CD4-positive, alpha-beta T cell (primary cell): ENCODE results near the gene CCDC71L. TPM values are rescaled to one million over a fixed set of nuclear protein-coding genes. Genes with fewer than 3 reads are reported as not detected.

Experiments
- ATAC-seq: fragments of 200-7000 bp; cut with Tn5 transposase; one replicate; pipeline ENCODE4 v1.10.0; 2022; ENCODE audit warnings: mild to moderate bottlenecking; ENCODE audit not compliant: poor library complexity
- CTCF ChIA-PET: fragments of 350-600 bp; sonication (Branson Sonifier 250); formaldehyde crosslinking; loops from one replicate; lab custom pipeline; 2021; ENCODE audit warnings: antibody characterized with exemption, inconsistent platforms; lab: Charles Lee
- POLR2A ChIA-PET: fragments of 350-600 bp; sonication (Branson Sonifier 250); formaldehyde crosslinking; loops from one replicate; lab custom pipeline; 2021; ENCODE audit warnings: antibody characterized with exemption, inconsistent platforms; lab: Charles Lee
- DNase-seq, 14 experiments: peaks; one replicate each; pipeline ENCODE4 v3.0.0-alpha.2; 2013 to 2020; ENCODE audit warnings: mixed read lengths in 2 of 14
- H3K27ac ChIP-seq, 2 donors: one replicate each; pipeline versions ENCODE4 v1.5.1 to v1.7.0; 2013; ENCODE audit warnings: low read length in 2 of 2, low read depth in 1 of 2, mild to moderate bottlenecking in 1 of 2
- H3K27me3 ChIP-seq, 2 experiments: 1 replicate in 1 of 2; 2 replicates in 1 of 2; pipeline versions ENCODE4 v1.6.1 to v1.7.0; 2013; ENCODE audit warnings: low read length in 2 of 2, control low read depth in 1 of 2, mild to moderate bottlenecking in 1 of 2, moderate library complexity in 1 of 2; ENCODE audit not compliant: insufficient read depth in 2 of 2, control insufficient read depth in 1 of 2
- H3K36me3 ChIP-seq: one replicate; pipeline ENCODE4 v1.6.1; 2013; ENCODE audit warnings: low read length, control low read depth; ENCODE audit not compliant: insufficient read depth
- H3K4me1 ChIP-seq: one replicate; pipeline ENCODE4 v1.6.1; 2013; ENCODE audit warnings: low read length, control low read depth; ENCODE audit not compliant: insufficient read depth
- H3K4me3 ChIP-seq: one replicate; pipeline ENCODE4 v1.5.1; 2013; ENCODE audit warnings: mild to moderate bottlenecking, low read length, moderate library complexity
- H3K9me3 ChIP-seq, 2 experiments: 1 replicate in 1 of 2; 2 replicates in 1 of 2; pipeline versions ENCODE4 v1.6.1 to v1.7.0; 2013; ENCODE audit warnings: low read length in 2 of 2, mild to moderate bottlenecking in 2 of 2, control low read depth in 1 of 2, moderate library complexity in 1 of 2; ENCODE audit not compliant: control insufficient read depth in 1 of 2, insufficient read depth in 1 of 2
- H3K27ac Mint-ChIP-seq: one replicate; pipeline ENCODE4 v1.8.0; 2020; ENCODE audit warnings: mixed read lengths
- H3K27me3 Mint-ChIP-seq: one replicate; pipeline ENCODE4 v1.8.0; 2021; ENCODE audit warnings: mixed read lengths
- H3K36me3 Mint-ChIP-seq: one replicate; pipeline ENCODE4 v1.8.0; 2021; ENCODE audit warnings: low read depth, mixed read lengths
- H3K4me1 Mint-ChIP-seq: one replicate; pipeline ENCODE4 v1.8.0; 2021; ENCODE audit warnings: low read depth, mixed read lengths
- H3K4me3 Mint-ChIP-seq: one replicate; pipeline ENCODE4 v1.8.0; 2020; ENCODE audit warnings: mild to moderate bottlenecking, mixed read lengths
- H3K9me3 Mint-ChIP-seq: one replicate; pipeline ENCODE4 v1.8.0; 2020; ENCODE audit warnings: mixed read lengths
- CTCF ChIP-seq: fragments of 200-600 bp; IDR thresholded peaks from one replicate; pipeline ENCODE4 v1.8.0; 2022; ENCODE audit warnings: antibody characterized with exemption, mild to moderate bottlenecking
- intact Hi-C, 2 experiments: fragments of 100-400 bp; cut with DNase I in 1 of 2; cut with micrococcal nuclease in 1 of 2; formaldehyde crosslinking; loops; one replicate each; pipeline versions ENCODE4 v1.15.1 to v1.9.0; 2023 to 2025; cut with DNase I, micrococcal nuclease
- total RNA-seq, 174 experiments: library from RNA in 2 of 174; stranded (reverse) in 2 of 174; gene quantifications; one replicate each; pipeline ENCODE4 v1.2.3 and lab custom pipeline; 2021 to 2026

The CCDC71L gene
- total RNA-seq, 2 experiments from 2014 or later = 9.5 to 9.8 TPM

GRCh38 chr7:106620034-106620433, 40.9 kb downstream of the CCDC71L start:
- no peaks in the 10 kb centered on the region for H3K4me1 ChIP-seq
- TF ChIP-seq CTCF = no peak
- Mint-ChIP-seq H3K9me3 (no peaks in the 10 kb centered on the region), H3K27ac (no peak overlapping the region), H3K27me3 (no peaks in the 10 kb centered on the region), H3K4me1 (no peaks in the 10 kb centered on the region), H3K36me3 (no peaks in the 10 kb centered on the region), H3K4me3 (no peak overlapping the region)
- H3K9me3 ChIP-seq = peaks cover 0 to 9% of the 10 kb centered on the region in 2 experiments
- H3K27ac ChIP-seq = no peak overlapping the region
- POLR2A ChIA-PET = no interaction called here
- H3K36me3 ChIP-seq = no peaks in the 10 kb centered on the region
- no peak for DNase-seq
- intact Hi-C loops = no loop called here
- no peak overlapping the region for H3K4me3 ChIP-seq
- ATAC-seq = no peak
- H3K27me3 ChIP-seq = no peaks in the 10 kb centered on the region
- CTCF ChIA-PET = no interaction called here

- H3K9me3 Mint-ChIP-seq = no peaks in the 10 kb centered on the region
- POLR2A ChIA-PET = no interaction called here
These were observed 41.7 kb downstream of the CCDC71L start for GRCh38 chr7:106619213-106619612.

GRCh38 chr7:106618480-106618879, 42.5 kb downstream of the CCDC71L start:
- no peaks in the 10 kb centered on the region for H3K9me3 Mint-ChIP-seq
- ATAC-seq (no peak), DNase-seq (no peak)
- no peak overlapping the region for H3K4me3 Mint-ChIP-seq
- intact Hi-C loops = no loop called here
- Histone ChIP-seq H3K9me3 (peaks cover 0 to 9% of the 10 kb centered on the region in 2 experiments), H3K4me3 (no peak overlapping the region), H3K27ac (no peak overlapping the region), H3K4me1 (no peaks in the 10 kb centered on the region), H3K36me3 (no peaks in the 10 kb centered on the region), H3K27me3 (no peaks in the 10 kb centered on the region)
- POLR2A ChIA-PET = no interaction called here
- H3K27ac Mint-ChIP-seq = no peak overlapping the region
- no peaks in the 10 kb centered on the region for H3K27me3 Mint-ChIP-seq
- TF ChIP-seq CTCF = no peak
- CTCF ChIA-PET = no interaction called here
- H3K4me1 Mint-ChIP-seq = no peaks in the 10 kb centered on the region
- H3K36me3 Mint-ChIP-seq = no peaks in the 10 kb centered on the region

More at GRCh38 chr7:106619213-106619612, 41.7 kb downstream of the CCDC71L start:
- Mint-ChIP-seq H3K36me3 (no peaks in the 10 kb centered on the region), H3K4me3 (no peak overlapping the region), H3K27me3 (no peaks in the 10 kb centered on the region), H3K27ac (no peak overlapping the region), H3K4me1 (no peaks in the 10 kb centered on the region)
- CTCF ChIA-PET = no interaction called here
- H3K9me3 ChIP-seq = peaks cover 0 to 9% of the 10 kb centered on the region in 2 experiments
- no peaks in the 10 kb centered on the region for H3K27me3 ChIP-seq
- H3K36me3 ChIP-seq = no peaks in the 10 kb centered on the region
- H3K4me1 ChIP-seq = no peaks in the 10 kb centered on the region
- H3K27ac ChIP-seq = no peak overlapping the region
- TF ChIP-seq CTCF = no peak
- DNase-seq = no peak
- ATAC-seq = no peak
- no peak overlapping the region for H3K4me3 ChIP-seq
- intact Hi-C loops = no loop called here
